IMR-90 (cell line): ENCODE measurements around the gene FALEC. TPM values are rescaled to one million over a fixed set of nuclear protein-coding genes. Genes with fewer than 3 reads are reported as not detected.

Experiments
- ATAC-seq: fragments of 200-7000 bp; cut with Tn5 transposase; 2 replicates; pipeline ENCODE4 v1.9.1; 2020; ENCODE audit warnings: low read depth, mild to moderate bottlenecking, moderate library complexity
- BruUV-seq: library from RNA; stranded (reverse); fragments of 400-500 nt; replicated peaks from 2 replicates; lab custom pipeline; 2021; lab: Mats Ljungman, UMichigan
- CTCF ChIA-PET: fragments of 300-600 bp; formaldehyde crosslinking; extraction: SDS; loops from one replicate; lab custom pipeline; 2021; ENCODE audit warnings: antibody characterized with exemption; lab: Yijun Ruan, JAX
- POLR2A ChIA-PET: fragments of 300-600 bp; sonication (Branson Sonifier 250); formaldehyde crosslinking; loops from one replicate; lab custom pipeline; 2022; ENCODE audit warnings: antibody characterized with exemption; ENCODE audit not compliant: unreplicated experiment; lab: Charles Lee
- DNase-seq: peaks from one replicate; pipeline ENCODE4 v3.0.0; 2013
- H2AFZ ChIP-seq: replicated peaks from 2 replicates; pipeline ENCODE3; 2013; ENCODE audit warnings: low read length, mild to moderate bottlenecking; ENCODE audit not compliant: poor library complexity
- H2AK5ac ChIP-seq: 2 replicates; pipeline ENCODE4 v1.6.1; 2013; ENCODE audit warnings: low read depth, low read length, inconsistent platforms
- H2AK9ac ChIP-seq: replicated peaks from 2 replicates; pipeline ENCODE3; 2013; ENCODE audit warnings: mild to moderate bottlenecking, low read depth, low read length, moderate library complexity; ENCODE audit not compliant: poor library complexity
- H2BK120ac ChIP-seq: 2 replicates; pipeline ENCODE4 v1.6.1; 2013; ENCODE audit warnings: low read depth, low read length, inconsistent platforms
- H2BK15ac ChIP-seq: 3 replicates; pipeline ENCODE4 v1.6.1; 2013; ENCODE audit warnings: low read depth, low read length, inconsistent platforms
- H2BK20ac ChIP-seq: 2 replicates; pipeline ENCODE4 v1.6.1; 2013; ENCODE audit warnings: low read depth, mild to moderate bottlenecking, inconsistent platforms, low read length, moderate library complexity
- H2BK5ac ChIP-seq: 2 replicates; pipeline ENCODE4 v1.6.1; 2013; ENCODE audit warnings: mild to moderate bottlenecking, low read depth, low read length, inconsistent platforms; ENCODE audit not compliant: poor library complexity, severe bottlenecking
- H3K14ac ChIP-seq: replicated peaks from 2 replicates; pipeline ENCODE4 v1.6.1; 2013; ENCODE audit warnings: low read depth, low read length, inconsistent platforms
- H3K18ac ChIP-seq: 2 replicates; pipeline ENCODE4 v1.6.1; 2013; ENCODE audit warnings: low read depth, low read length, control low read depth
- H3K23ac ChIP-seq: 2 replicates; pipeline ENCODE4 v1.6.1; 2013; ENCODE audit warnings: low read depth, low read length, inconsistent platforms
- H3K27ac ChIP-seq: 2 replicates; pipeline ENCODE4 v1.5.1; 2013; ENCODE audit warnings: mild to moderate bottlenecking, control low read depth, low read length; ENCODE audit not compliant: insufficient read depth
- H3K27me3 ChIP-seq: 2 replicates; pipeline ENCODE4 v1.6.1; 2013; ENCODE audit warnings: low read length; ENCODE audit not compliant: control insufficient read depth, insufficient read depth
- H3K36me3 ChIP-seq: 2 replicates; pipeline ENCODE4 v1.6.1; 2013; ENCODE audit warnings: low read length, mixed read lengths; ENCODE audit not compliant: control insufficient read depth, insufficient read depth
- H3K4ac ChIP-seq: 2 replicates; pipeline ENCODE4 v1.6.1; 2013; ENCODE audit warnings: low read depth, low read length, inconsistent platforms
- H3K4me1 ChIP-seq: 2 replicates; pipeline ENCODE4 v1.6.1; 2013; ENCODE audit warnings: low read length, mixed read lengths; ENCODE audit not compliant: control insufficient read depth, insufficient read depth
- H3K4me2 ChIP-seq: 2 replicates; pipeline ENCODE4 v1.6.1; 2013; ENCODE audit warnings: low read depth, mild to moderate bottlenecking, control low read depth, low read length, moderate library complexity
- H3K4me3 ChIP-seq: 2 replicates; pipeline ENCODE4 v1.5.1; 2013; ENCODE audit warnings: low read depth, mild to moderate bottlenecking, control low read depth, low read length, moderate library complexity; ENCODE audit not compliant: insufficient read depth
- H3K56ac ChIP-seq: 2 replicates; pipeline ENCODE4 v1.6.1; 2013; ENCODE audit warnings: low read length, inconsistent platforms; ENCODE audit not compliant: insufficient read depth; ENCODE audit errors: extremely low read depth
- H3K79me1 ChIP-seq, 2 experiments: 2 replicates each; pipeline ENCODE4 v1.6.1; 2013; ENCODE audit warnings: low read length in 2 of 2, inconsistent platforms in 1 of 2, low read depth in 1 of 2
- H3K9ac ChIP-seq: 2 replicates; pipeline ENCODE4 v1.6.1; 2013; ENCODE audit warnings: low read depth, low read length, control low read depth
- H3K9me1 ChIP-seq: 2 replicates; pipeline ENCODE4 v1.6.1; 2013; ENCODE audit warnings: low read length, inconsistent platforms; ENCODE audit not compliant: insufficient read depth
- H3K9me3 ChIP-seq: 2 replicates; pipeline ENCODE4 v1.6.1; 2013; ENCODE audit warnings: low read length; ENCODE audit not compliant: control insufficient read depth, insufficient read depth
- H4K20me1 ChIP-seq: 2 replicates; pipeline ENCODE4 v1.6.1; 2013; ENCODE audit warnings: low read length, inconsistent platforms; ENCODE audit not compliant: insufficient read depth
- H4K5ac ChIP-seq: 2 replicates; pipeline ENCODE4 v1.6.1; 2013; ENCODE audit warnings: mild to moderate bottlenecking, low read depth, low read length, control low read depth
- H4K8ac ChIP-seq, 2 experiments: 2 replicates each; pipeline ENCODE4 v1.6.1; 2013; ENCODE audit warnings: low read depth in 2 of 2, low read length in 2 of 2, control low read depth in 1 of 2, inconsistent platforms in 1 of 2
- H4K91ac ChIP-seq: 2 replicates; pipeline ENCODE4 v1.6.1; 2013; ENCODE audit warnings: low read depth, low read length, inconsistent platforms; ENCODE audit not compliant: insufficient read depth
- CTCF ChIP-seq: conservative IDR thresholded peaks from 2 replicates; pipeline ENCODE4 v1.5.1; 2012; ENCODE audit warnings: mild to moderate bottlenecking, low read depth, low read length, improper control_type of control experiment
- FOS ChIP-seq: fragments of 150-350 bp; IDR thresholded peaks from 2 replicates; pipeline ENCODE4 v1.6.1; 2016; ENCODE audit warnings: low read depth, low read length
- WGBS, 2 experiments: methylation state at CpG; one replicate each; pipeline versions ENCODE4 v1.1.5 to v1.1.7; 2013; ENCODE audit warnings: missing lambda C conversion rate in 2 of 2; ENCODE audit not compliant: insufficient read length in 1 of 2; ENCODE audit errors: extremely low coverage in 2 of 2; 5-methylcytosine and 5-hydroxymethylcytosine counted together
- dilution Hi-C: fragments of 300-500 bp; cut with HindIII; formaldehyde crosslinking; loops from one replicate; pipeline ENCODE4 v1.14.3; 2018; ENCODE audit warnings: low sequenced_read_pairs; ENCODE audit not compliant: unreplicated experiment
- in situ Hi-C: fragments of 300-500 bp; cut with MboI; formaldehyde crosslinking; loops from 3 replicates; pipeline ENCODE4 v1.14.3; 2019; ENCODE audit warnings: low sequenced_read_pairs, inconsistent platforms, mixed read lengths
- intact Hi-C: fragments of 100-400 bp; cut with micrococcal nuclease; formaldehyde crosslinking; loops from 2 replicates; pipeline ENCODE4 v1.10.0; 2022
- polyA plus RNA-seq, 3 experiments: library from polyadenylated mRNA; depleted of rRNA; stranded (reverse); fragments of >200 nt; gene quantifications; 2 replicates each; pipeline ENCODE4 v1.2.3, GENCODE V29; 2012; ENCODE audit warnings: low replicate concordance in 1 of 3
- total RNA-seq: library from RNA; depleted of rRNA; stranded (reverse); fragments of >200 nt; gene quantifications from 2 replicates; pipeline ENCODE4 v1.2.3, GENCODE V29; 2012

The FALEC gene
- total and polyA plus RNA-seq, 2 of the 4 experiments (the other 2 are of a cell fraction), result not detected

GRCh38 chr1:150528196-150528595 lies 12.6 kb downstream of the FALEC start:
- CTCF ChIA-PET, result interaction anchor here (0.7 to 1.5 kb wide), 3 partner anchors 12 to 20 kb away, joined by 4 to 5 read pairs (median 5); partner anchors contain the start of gene FALEC
- H2AFZ ChIP-seq, result no peak overlapping the region
- H3K4me2 ChIP-seq, result peak overlapping the region; percentile 45; the same call in 1 of the 2 replicates
- no peaks in the 10 kb centered on the region for H3K9me3 ChIP-seq
- in situ Hi-C loops (no loop called here), intact Hi-C loops (no loop called here), dilution Hi-C loops (no loop called here)
- H3K18ac ChIP-seq, result peak overlapping the region; percentile 93; the same call in 1 of the 2 replicates
- H3K36me3 ChIP-seq, result no peaks in the 10 kb centered on the region
- no peak overlapping the region; the same call in 1 of the 2 replicates for H3K9ac ChIP-seq
- H3K79me1 ChIP-seq, result peaks cover 0 to 2% of the 10 kb centered on the region in 2 experiments; a peak in 1 of 4 replicates
- no peak overlapping the region for H2AK5ac ChIP-seq
- H3K23ac ChIP-seq, result peak overlapping the region; percentile 11; the same call in 1 of the 2 replicates
- peak overlapping the region; percentile 80; the same call in 1 of the 2 replicates for H2BK120ac ChIP-seq
- peak; percentile 59 for ATAC-seq
- no TSS peak for BruUV-seq
- H3K14ac ChIP-seq, result peak overlapping the region; percentile 79; the same call in 1 of the 2 replicates
- H3K56ac ChIP-seq, result peak overlapping the region; percentile 46; the same call in 1 of the 2 replicates
- peak overlapping the region; percentile 17 to 86; a peak in 2 of 4 replicates for H4K8ac ChIP-seq
- no peak overlapping the region; the same call in 1 of the 2 replicates for H3K27ac ChIP-seq
- no peak overlapping the region for H3K4me3 ChIP-seq
- no peaks in the 10 kb centered on the region for H3K9me1 ChIP-seq
- H2AK9ac ChIP-seq, result no peak overlapping the region
- peak overlapping the region; percentile 56; the same call in 1 of the 2 replicates for H3K4ac ChIP-seq
- peak; percentile 86 for DNase-seq
- peak overlapping the region; percentile 68; the same call in 1 of the 2 replicates for H4K91ac ChIP-seq
- no peaks in the 10 kb centered on the region for H4K20me1 ChIP-seq
- H2BK20ac ChIP-seq, result peak overlapping the region; percentile 88; the same call in 1 of the 2 replicates
- peak overlapping the region; percentile 89; the same call in 1 of the 2 replicates for H4K5ac ChIP-seq
- H3K27me3 ChIP-seq, result no peaks in the 10 kb centered on the region
- peaks cover 9% of the 10 kb centered on the region for H3K4me1 ChIP-seq
- H2BK5ac ChIP-seq, result peak overlapping the region; percentile 92
- 0 out of 3 replicates have a peak overlapping the region, but pooled peaks have one; percentile 73 for H2BK15ac ChIP-seq
- TF ChIP-seq CTCF, result no peak
- peak; percentile 8; the same call in 1 of the 2 replicates for TF ChIP-seq FOS
- WGBS, 2 experiments, result no CpG with 5 or more reads among the region's 1 CpG
- POLR2A ChIA-PET, result no interaction called here
